Uterus (tissue), 2 donors: ENCODE data around the gene CEBPE.

ENCODE experiments used
- POLR2A ChIP-seq, 2 donors: fragments of 450-650 bp; IDR thresholded peaks; one replicate each; pipeline ENCODE4 v1.6.1; 2016; ENCODE audit warnings: antibody characterized with exemption in 2 of 2, mild to moderate bottlenecking in 1 of 2, moderate library complexity in 1 of 2
- TF ChIP-seq, protein P1 (sequence below), 4 experiments: fragments of 200-600 bp in 2 of 4; fragments of 450-650 bp in 2 of 4; sonication (generic) in 2 of 4; IDR thresholded peaks; one replicate each; pipeline ENCODE4 v1.5.1; 2016 to 2019; ENCODE audit warnings: antibody characterized with exemption in 4 of 4, mild to moderate bottlenecking in 2 of 4, moderate library complexity in 1 of 4

DNA sequence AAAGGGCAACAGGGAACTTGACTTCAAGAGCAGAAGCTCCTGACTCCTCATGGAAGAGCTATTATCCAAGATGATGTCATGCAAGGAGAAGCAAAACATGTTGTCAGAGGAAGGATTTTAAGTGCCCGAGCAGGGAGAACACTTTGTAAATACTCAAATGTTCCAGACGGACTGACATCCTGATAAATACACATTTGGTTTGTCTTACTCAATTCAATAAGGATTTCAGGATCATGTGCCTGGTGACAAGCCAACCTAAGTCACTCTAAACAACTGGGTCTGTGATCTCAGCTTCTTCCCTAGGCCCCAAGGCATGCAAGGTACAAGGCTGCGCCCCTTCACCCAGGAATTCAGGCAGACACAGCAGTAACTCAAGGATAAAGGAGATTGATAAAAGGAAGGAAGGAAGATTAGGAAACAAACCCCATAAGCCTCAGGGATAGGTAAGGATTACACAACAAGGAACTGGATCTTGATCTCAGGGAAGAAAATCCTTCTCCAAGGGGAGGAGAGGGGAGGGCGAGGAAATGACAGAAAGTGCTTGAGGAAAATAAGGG, 26.8 kb upstream of the CEBPE start:
- TF ChIP-seq, protein P1, sequence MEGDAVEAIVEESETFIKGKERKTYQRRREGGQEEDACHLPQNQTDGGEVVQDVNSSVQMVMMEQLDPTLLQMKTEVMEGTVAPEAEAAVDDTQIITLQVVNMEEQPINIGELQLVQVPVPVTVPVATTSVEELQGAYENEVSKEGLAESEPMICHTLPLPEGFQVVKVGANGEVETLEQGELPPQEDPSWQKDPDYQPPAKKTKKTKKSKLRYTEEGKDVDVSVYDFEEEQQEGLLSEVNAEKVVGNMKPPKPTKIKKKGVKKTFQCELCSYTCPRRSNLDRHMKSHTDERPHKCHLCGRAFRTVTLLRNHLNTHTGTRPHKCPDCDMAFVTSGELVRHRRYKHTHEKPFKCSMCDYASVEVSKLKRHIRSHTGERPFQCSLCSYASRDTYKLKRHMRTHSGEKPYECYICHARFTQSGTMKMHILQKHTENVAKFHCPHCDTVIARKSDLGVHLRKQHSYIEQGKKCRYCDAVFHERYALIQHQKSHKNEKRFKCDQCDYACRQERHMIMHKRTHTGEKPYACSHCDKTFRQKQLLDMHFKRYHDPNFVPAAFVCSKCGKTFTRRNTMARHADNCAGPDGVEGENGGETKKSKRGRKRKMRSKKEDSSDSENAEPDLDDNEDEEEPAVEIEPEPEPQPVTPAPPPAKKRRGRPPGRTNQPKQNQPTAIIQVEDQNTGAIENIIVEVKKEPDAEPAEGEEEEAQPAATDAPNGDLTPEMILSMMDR (IDR thresholded peaks at IDR 0.05): no peak
- TF ChIP-seq POLR2A (IDR thresholded peaks at IDR 0.05): no peak
